ENCODE results near the gene PPARA.
"Not testable (repeated sequence)": the region's sequence is repeated elsewhere in the genome, so short reads cannot be mapped to it uniquely, and the experiment has no call there.

Gene PPARA

DNA sequence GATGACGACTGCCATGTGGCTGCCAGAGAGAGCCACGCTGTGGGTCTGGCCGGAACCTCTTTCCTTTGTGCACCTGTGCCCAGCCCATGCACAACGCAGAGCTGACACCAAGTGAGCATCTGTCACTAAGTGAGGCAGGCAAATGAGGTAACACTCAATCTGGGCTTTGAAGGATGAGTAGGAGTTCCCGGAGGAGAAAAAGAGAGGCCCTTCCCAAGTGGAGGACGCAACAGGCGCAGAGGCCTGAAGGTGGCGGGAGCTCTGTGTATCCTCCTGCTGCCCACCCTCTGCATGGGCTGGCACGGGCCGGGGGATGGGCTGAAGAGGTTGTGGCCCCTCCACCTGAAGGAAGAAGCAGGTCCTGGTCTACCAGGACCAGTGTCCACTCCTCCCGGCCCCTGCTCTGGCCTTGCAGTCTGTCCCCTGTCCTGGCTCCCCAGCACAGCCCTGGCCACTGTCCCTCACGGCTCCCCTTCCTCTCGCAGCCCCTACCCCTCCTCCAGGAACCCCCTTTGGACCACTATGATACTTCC is 23.4 kb upstream of the PPARA start:
- DNase-seq: no peak

DNA sequence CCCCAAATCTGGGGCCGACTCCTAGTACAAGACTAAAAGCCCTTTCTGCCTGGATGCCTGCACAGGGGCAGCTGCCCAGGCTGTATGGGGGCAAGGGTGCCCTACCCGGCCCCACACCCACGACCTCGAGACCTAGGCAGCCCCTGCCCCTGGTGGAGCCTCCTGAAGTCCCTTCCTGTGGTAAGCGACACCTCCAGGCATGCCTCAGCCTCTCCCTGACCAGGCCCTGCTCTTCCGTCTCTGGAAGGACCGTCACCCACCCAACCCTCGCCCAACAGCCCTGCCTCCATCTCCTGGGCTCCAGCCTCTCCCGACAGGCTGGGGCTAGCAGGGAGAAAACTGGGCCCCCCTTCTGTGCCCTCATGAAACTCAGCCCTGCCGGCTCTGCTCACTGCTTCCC is 22.8 kb upstream of the PPARA start:
- DNase-seq: no peak

DNA sequence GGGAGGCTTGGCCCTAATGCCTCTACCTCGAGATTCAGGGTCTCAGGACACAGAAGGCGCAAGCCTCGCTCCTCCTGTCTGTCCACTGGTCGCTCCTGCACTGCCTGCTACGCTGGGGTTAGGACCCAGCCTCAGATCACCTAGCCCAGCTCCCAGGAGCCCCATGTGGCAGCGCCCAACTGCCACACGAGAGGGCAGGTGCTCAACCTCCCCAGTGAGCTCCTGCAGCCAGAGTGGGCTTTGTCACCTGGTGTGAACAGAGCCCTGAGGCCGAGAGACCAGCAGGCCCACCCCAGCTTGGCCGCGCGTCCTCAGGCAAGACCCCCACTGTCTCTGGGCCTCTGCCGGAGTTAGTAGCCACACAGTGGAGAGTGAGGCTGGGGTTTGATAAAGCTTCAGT is 21.7 kb upstream of the PPARA start:
- no peak for DNase-seq

DNA sequence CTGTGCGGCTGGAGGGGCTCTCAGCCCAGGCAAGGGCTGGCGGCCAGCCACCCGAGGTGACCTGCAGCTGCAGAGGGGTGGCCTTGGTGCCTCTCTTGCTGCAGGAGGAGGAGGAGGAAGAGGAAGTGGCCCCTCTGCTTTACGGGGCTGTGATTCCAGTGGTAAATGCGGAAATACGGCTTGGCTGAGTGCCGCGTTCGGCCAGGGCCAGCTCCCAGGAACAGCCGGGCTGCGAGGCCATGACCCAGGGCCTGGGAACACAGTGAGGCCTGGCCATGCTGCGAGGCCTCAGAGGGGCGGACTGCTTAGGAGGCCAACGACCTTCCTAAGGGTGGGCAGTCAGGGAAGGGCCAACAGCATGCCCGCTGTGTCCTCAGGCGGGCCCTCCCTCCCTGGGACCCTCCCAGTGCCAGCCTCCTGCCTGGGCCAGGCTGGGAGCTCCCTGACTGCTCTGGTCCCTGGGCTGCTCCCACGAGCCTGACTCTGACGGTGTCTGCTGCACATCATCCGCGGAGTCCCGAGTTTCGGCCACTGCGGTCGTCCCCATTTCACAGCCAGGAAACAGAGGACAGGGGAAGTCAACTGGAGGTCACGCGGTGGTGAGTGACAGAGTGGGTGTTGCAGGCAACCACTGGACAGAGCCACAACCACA is 20.8 kb upstream of the PPARA start:
- peak; percentile 48 for DNase-seq

DNA sequence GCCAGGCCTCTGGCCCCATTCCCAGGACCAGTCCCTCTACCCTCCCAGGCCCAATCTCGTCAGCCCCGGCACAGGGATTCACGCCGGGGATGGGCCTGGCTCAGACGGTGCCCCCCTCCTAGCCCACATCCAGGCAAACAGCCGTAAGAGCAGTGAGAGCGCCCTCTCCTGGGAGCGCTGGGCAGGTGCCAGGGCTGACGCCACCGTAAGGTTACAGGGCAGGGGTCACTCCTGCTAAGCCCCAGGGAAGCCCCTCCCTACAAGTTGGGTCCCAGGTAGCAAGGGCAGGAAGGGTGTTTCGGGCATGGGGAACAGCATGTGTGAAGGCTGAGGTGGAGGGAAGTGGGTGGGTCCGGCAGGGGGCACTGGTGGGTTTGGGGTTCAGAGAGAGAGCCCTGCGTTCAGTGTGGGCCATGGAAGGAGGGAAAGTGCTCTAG is 19.2 kb upstream of the PPARA start:
- no peak for DNase-seq

DNA sequence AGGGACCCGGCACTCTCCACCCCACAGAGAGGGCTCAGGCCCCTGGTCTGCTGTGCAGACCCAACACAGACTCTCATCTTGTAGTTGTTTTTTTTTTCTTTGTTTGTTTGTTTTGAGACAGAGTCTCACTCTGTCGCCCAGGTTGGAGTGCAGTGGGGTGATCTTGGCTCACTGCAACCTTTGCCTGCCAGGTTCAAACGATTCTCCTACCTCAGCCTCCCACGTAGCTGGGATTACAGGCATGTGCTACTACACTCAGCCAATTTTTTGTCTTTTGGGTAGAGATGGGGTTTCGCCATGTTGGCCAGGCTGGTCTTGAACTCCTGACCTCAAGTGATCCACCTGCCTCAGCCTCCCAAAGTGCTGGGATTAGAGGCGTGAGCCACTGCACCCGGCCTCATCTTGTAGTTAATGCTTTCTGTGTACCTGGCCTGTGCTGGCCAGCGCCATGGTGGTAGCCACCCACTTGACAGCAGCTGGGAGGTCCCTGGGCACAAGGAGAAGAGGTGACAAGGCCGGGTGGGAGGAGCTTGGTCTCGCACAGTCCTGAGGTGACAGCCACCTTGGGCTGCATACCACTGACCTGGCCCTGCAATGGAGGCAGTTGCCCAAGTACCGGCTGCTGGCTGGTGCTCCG is 18.0 kb upstream of the PPARA start:
- not testable (repeated sequence) for DNase-seq

DNA sequence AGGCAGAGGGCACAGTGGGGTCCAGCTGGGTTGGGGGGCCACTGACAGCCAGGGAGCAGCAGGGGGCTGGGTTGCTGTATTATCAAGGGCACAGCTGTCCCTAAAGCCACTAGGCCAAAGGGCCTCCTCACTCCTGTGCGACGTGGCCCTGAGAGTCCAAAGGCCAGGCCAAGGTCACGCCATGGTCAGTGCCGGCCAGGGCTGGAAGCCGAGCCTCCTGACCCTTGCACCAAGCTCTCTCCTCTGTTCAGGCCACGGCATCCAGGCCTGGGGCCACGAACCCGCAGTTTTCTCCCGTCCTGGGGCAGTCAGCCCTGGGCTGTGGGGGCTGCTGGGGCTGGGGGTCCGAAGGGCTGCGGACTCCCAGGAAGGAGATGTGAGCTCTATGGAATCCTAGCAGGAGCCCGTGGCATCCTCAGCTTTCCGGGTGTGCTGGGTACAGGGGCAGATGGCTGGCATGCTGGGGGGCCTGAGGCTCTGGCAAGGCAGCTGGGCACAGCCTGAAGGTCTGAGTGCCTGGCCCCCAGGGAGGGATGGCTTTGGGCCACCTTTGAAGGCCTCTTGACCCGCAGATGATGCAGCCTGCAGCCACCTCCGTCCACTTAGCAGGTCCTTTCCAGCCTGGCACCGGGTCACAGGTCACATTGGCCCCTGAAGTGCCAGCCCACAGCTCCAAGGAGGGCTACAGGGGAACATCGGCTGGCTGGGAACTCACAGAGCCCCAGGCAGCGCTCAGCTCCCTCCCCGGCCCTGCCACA is 17.3 kb upstream of the PPARA start:
- DNase-seq: no peak

DNA sequence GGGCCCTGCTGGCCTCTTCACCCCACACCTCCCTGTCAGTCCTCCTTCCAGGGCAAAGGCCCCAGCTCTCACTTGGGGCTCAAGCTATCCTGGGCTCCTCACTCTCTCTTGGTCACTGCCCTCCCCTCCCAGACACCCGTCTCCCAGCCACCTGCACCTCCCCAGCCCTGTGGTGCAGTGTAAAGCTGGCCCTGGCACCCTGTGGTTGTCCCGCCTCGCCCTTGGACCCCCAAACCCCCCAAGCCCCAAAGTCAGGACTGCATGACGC is 16.8 kb upstream of the PPARA start:
- no peak for DNase-seq

DNA sequence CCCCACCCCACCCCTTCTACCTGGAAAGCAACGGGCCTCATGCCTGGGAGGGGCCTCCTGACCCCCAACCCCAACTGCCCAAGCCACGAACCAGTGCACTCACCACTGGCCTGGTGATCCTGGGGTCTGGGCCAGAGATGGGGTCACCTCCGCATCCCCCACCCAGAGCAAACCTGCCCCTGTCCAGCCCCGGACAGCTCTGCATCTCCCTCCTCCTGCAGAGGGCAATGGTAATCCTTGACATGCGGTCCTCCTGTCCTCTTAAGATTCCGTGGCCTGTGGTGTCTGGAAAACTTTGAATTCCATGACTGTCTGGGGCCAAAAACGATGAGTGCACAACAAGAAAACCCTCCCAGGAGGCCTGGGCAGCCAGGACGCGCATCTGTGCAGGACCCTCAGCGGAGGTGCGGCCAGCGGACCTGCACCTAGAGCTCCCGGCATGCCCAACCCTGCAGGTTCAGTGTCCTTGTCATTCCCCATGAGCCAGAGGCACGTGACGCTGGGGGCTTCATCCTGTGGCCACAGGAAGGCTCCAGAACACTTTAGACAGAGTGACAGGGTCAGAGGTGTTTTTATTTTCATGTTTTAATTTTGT is 16.1 kb upstream of the PPARA start:
- no peak for DNase-seq

DNA sequence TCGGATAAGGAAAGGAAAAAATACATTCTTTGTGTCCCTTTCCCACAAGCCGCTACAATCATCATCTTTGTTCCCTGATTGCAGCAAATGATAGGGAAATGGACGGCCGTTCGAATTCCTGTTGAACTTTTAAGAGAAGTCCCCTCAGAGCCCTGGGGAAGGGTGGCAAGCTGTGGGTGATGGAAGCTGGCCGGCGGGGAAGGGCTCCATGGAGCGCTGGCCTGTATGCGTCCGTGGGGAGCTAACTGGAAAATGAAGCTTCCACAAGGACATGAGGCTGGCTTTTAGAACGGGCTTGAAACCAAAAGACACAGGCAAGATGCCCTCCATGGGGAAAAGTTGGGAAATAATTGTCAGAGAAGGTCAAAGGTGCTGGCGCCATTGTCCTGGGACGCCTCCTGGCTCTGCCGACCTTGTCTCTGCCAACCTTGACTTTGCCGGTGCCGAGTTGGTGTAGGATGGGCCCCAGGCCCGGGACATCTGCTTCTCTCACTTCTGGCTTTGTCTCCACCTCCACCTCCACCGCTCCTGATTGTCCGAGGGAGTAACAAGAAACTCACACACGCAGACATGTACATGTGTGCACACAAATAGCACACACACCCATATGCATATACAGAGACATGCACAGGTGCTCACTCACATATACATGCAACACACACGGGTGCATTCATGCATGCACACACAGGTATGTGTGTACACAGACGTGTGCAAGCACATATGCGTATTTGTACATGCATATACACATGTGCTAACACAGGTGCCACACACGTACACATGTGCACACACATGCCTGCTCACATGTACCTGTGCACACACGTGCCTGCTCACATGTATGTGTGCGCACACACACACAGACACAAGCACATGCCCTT is 14.5 kb upstream of the PPARA start:
- DNase-seq: no peak

DNA sequence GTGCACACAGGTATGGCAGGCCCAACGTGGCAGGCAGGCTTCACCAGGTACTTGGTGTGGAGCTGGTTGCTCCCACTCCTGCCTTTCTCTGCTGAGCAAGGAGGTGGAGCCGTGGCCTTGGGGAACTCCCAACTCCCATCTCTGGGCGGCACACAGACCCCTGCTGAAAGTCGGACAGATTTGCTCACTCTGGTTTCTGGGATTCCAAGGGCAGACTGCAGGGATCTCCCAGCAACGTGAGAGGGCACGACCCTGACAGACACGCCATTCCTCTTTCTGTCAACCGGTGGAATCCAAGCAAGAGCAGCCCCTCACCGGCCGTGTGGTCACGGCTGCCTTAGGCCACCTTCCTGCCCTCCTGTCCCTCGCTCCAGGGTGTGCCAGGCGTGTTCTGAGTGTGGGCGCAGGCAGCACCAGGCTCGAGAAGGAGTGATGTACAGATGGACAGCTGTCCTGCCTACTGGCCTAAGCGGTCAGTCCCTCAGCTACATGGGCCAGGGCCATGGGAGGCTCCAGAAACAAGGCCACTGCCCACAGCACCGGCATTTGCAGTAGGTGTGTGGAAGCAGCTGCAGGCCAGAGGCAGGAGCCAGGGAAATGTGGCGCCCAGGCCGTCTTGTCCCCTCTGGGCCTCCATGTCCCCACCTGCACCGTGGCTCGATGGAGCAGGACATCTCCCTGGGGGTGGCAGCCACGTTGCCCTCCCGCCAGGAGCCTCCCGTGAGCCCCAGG is 13.7 kb upstream of the PPARA start:
- DNase-seq: no peak

DNA sequence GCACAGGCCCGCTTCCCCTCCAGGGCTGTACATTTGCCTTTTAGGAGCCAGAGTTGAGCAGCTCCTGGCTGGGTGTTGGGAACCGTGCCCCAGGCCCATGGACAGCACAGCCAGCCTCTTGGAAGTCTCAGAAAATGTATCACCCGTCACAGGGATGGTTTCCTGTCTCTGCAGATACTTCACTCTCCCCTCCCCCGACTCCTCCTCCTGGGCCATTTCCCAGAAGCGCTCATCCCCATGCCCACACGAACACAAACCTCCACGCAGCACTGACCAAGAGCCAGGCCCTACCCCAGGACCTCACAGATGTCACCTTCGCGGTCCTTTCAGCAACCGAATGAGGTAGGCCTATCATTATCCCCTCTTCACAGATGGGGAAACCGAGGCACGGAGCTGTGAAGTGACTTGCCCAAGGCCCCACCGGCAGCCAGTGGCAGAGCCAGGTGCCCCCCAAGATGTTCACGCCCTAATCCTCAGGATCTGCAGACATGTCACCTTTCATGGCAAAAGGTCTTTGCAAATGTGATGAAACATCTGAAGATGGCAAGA is 13.0 kb upstream of the PPARA start:
- DNase-seq: no peak

DNA sequence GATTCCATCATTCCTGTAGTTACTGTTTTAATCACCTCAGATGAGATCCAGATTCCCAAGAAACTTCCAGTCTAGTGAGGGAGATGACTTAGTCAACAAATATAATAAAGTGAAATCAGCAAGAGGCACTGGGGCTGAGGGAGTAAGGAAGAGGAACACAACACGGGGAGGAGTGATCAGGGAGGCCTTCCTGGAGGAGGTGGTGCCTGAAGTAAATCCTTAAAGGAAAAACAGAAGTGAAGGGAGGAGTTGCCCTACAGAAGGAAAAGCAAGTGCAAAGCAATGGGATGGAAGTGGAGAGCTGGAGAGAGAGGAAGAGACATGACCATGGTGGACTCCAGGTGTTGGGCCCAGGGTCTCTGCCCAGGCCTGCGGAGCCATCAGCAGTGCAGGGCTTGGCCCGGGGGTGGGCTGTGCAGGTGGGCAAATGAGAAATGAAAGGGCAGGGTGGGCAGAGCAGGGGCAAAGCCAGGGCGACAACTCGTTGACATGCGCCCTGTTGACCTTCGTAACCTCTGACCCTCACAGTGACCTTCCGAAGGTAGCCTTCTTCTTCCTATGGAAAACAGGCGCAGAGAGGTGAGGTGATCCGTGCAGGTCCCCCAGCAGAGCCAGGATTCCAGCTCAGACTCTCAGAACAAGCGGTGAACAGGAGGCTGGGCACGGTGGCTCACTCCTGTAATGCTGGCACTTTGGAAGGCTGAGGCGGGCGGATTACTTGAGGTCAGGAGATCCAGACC is 12.1 kb upstream of the PPARA start:
- DNase-seq: no peak

DNA sequence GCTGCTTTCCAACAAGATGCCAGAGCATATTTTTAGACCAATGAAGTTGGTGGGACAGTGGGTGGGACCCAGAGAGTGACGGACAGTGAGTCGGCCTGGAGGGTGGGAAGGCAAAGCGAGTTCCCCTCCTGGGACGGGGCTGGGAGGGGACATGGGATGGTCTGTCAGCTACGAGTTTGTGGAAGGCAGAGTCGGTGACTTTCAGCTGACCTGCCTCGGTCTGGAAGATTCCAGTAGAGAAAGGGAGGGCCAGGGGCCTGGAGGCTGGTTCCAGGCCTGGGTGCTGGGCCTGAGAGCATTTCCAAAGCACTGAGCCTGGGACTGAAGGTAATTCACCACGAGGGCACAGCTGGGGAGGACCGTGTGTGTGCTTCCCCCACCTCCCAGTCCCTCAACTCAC is 10.9 kb upstream of the PPARA start:
- DNase-seq: not testable (repeated sequence)

DNA sequence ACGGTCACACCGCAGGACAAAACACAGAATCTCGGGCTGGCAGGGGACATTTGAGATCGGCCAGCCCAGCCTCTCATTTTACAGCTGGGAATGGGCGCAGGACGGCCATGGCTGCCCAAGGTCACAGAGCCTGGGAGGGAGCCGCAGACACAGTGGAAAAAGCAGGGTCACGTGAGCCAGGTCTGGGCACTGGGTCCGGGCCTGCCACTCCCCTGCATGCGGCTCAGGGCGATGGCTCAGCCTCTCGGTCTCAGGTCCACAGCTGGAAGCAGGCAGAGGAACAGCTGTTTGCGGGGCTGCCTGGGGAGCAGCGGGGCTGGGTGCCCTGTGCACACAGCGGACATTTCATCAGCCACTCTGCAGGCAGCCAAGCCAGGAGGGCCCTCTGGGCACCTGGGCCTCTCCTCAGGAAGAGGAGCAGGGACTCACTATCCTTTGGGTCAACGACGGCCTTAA is 10.4 kb upstream of the PPARA start:
- DNase-seq: no peak

DNA sequence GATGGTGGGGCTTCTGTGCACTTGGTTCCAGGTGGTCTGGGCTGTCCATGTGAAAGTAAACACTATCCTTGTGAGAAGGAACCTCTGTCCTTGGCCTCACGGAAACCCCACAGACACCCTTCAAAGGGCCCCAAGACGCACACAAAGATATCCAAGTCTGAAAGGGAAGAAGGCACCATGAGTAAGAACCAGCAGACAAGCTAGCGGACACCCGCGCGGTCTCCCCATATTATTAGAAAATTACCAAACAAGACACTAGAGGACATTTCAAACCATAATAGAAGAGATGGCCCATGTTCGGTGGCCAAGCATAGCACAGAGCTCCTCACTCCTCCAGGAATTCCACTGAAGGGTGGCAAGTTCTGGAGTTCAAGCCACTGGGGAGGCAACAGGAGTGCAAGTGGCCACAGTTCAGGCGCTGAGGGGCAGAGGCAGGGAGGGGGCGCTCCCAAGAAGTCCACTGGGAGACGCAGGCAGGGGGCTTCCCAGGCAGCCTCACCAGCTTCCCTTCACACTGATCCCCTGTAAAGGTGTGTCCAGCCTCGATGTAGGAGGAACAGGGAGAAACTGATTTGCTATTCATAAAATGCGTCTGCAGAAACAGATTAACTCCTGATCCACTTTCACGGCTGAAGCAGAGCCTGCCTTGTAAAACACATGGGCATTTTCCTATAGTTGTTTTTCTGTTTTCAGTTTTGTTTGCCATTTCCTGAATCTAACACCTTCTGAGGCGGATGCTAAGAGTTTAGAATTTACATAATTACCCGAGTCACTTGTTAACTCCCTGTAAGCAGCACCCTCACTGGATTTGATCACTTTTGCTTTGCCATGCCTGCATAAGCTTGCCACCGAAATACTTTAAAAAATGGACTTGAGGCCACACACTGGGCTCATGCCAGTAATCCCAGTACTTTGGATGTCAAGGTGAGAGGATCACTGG is 9.1 kb upstream of the PPARA start:
- DNase-seq: no peak

DNA sequence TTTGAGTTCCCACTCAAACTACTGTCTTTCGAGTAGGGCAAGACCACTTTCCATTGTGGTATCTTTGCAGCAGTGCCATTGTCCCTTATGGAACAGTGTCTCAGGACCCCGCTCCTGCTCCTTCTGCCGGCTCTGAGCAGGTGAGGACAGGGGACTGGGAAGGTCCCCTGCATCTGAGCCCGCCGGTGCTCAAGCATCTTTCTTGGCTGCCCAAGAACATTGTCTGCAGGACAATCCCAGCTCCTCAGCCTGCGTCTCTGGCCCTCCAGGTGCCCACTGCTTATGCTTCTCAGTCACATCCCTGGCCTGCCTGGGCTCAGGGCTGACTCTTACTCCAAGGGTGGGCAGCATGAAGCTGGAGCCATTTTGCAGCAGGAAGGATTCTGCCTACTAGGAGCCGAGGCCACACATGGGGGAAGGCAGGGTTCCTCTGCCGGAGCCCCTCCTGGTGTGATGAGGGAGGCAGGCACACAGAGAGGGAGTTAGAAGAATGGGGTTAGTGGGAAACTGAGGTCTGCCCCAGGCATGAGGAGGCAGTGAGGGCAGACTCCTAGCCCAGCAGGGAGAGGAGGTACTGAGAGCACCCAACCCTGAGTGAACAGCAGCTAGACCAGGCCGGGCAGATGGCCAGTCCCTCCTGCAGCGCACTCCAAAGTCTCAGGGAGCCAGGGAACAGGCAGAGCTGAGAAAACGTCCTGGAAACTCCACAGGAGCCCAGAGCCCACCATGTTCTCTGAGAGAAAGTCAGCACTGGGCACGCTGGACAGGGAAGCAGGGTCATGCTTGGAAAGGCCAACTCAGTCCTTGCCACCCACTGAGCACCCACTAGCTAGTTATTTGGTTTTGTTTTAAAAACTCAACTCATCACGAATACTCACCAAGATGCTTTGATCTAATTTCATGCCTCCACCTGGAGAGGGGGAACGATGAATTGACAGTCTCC is 7.5 kb upstream of the PPARA start:
- no peak for DNase-seq

Data from right kidney (tissue), 1 donor.